AG04449 (cell line): ENCODE data around the gene PAPSS2.

Experiments
- CTCF ChIA-PET: fragments of 350-600 bp; formaldehyde crosslinking; extraction: SDS; loops from one replicate; lab custom pipeline; 2021; ENCODE audit warnings: antibody characterized with exemption; lab: Yijun Ruan, JAX
- POLR2A ChIA-PET: fragments of 400-600, 350-600 bp; formaldehyde crosslinking; extraction: SDS; loops from one replicate; lab custom pipeline; 2020; ENCODE audit warnings: antibody characterized with exemption, inconsistent platforms; lab: Yijun Ruan, JAX
- DNase-seq: peaks from one replicate; pipeline ENCODE4 v3.0.0-alpha.2; 2010; ENCODE audit warnings: low read depth, low spot score
- H3K4me3 ChIP-seq: 2 replicates; pipeline ENCODE4 v1.5.1; 2011; ENCODE audit warnings: low read depth, mild to moderate bottlenecking, control low read depth, low read length
- TF ChIP-seq, protein P1 (sequence below): IDR thresholded peaks from one replicate; pipeline ENCODE4 v1.5.1; 2011; ENCODE audit warnings: mild to moderate bottlenecking, moderate library complexity, low read length, control low read depth, inconsistent platforms; ENCODE audit not compliant: insufficient read depth; ENCODE audit errors: missing control alignments

The PAPSS2 gene

GRCh38 chr10:87626422-87626892, 33.2 kb upstream of the PAPSS2 start:
- DNase-seq = no peak
- TF ChIP-seq, protein P1, sequence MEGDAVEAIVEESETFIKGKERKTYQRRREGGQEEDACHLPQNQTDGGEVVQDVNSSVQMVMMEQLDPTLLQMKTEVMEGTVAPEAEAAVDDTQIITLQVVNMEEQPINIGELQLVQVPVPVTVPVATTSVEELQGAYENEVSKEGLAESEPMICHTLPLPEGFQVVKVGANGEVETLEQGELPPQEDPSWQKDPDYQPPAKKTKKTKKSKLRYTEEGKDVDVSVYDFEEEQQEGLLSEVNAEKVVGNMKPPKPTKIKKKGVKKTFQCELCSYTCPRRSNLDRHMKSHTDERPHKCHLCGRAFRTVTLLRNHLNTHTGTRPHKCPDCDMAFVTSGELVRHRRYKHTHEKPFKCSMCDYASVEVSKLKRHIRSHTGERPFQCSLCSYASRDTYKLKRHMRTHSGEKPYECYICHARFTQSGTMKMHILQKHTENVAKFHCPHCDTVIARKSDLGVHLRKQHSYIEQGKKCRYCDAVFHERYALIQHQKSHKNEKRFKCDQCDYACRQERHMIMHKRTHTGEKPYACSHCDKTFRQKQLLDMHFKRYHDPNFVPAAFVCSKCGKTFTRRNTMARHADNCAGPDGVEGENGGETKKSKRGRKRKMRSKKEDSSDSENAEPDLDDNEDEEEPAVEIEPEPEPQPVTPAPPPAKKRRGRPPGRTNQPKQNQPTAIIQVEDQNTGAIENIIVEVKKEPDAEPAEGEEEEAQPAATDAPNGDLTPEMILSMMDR = no peak
- no peak overlapping the region for H3K4me3 ChIP-seq
- ChIA-PET POLR2A (no interaction called here), CTCF (no interaction called here)

DNA sequence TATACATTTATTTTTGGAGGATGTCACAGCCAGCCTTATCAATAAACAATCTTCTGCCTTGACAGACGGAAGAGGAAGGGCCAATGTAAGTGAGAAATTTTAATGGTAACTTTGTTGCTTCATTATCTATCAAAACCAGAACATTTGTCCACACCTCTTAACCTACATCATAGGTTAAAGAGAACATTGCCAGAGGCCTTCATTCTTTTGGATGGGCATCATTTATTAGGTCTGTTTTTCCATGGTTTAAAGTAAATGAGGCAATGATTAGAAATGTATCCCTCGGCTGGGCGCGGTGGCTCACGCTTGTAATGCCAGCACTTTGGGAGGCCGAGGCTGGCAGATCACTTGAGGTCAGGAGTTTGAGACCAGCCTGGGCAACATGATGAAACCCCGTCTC, 29.5 kb upstream of the PAPSS2 start:
- H3K4me3 ChIP-seq = no peak overlapping the region
- POLR2A ChIA-PET = no interaction called here
- DNase-seq = no peak
- TF ChIP-seq, protein P1 = no peak
- CTCF ChIA-PET = interaction anchor here (1.3 kb wide), 2 partner anchors 7 to 16 kb away, joined by 3 read pairs; no protein-coding TSS in a partner anchor

- TF ChIP-seq, protein P1 = no peak
- POLR2A ChIA-PET = interaction anchor here (0.6 kb wide), 1 partner anchor 29 kb away, joined by 3 read pairs; no protein-coding TSS in a partner anchor
- CTCF ChIA-PET = no interaction called here
- H3K4me3 ChIP-seq = no peak overlapping the region
- DNase-seq = no peak
Observed at GRCh38 chr10:87632454-87632853, 27.2 kb upstream of the PAPSS2 start.

DNA sequence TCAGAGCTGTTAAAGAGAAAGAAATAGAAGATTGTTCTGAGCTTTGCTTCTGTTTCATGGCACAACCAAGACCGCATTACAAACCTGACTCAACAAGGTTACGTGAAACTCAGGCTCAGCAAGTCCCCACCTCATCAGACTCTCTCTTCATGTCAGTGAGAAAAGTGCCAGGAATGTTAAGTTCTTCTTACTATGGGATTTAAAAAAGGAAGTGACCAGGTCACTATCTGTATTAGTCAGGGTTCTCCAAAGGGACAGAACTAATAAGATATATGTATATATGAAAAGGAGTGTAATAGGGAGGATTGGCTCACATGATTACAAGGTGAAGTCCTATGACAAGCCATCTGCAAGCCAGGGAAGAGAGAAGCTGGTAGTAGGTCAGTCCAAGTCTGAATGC, 25.4 kb upstream of the PAPSS2 start:
- H3K4me3 ChIP-seq = no peak overlapping the region
- TF ChIP-seq, protein P1 = no peak
- DNase-seq = no peak
- CTCF ChIA-PET = no interaction called here
- POLR2A ChIA-PET = no interaction called here

DNA sequence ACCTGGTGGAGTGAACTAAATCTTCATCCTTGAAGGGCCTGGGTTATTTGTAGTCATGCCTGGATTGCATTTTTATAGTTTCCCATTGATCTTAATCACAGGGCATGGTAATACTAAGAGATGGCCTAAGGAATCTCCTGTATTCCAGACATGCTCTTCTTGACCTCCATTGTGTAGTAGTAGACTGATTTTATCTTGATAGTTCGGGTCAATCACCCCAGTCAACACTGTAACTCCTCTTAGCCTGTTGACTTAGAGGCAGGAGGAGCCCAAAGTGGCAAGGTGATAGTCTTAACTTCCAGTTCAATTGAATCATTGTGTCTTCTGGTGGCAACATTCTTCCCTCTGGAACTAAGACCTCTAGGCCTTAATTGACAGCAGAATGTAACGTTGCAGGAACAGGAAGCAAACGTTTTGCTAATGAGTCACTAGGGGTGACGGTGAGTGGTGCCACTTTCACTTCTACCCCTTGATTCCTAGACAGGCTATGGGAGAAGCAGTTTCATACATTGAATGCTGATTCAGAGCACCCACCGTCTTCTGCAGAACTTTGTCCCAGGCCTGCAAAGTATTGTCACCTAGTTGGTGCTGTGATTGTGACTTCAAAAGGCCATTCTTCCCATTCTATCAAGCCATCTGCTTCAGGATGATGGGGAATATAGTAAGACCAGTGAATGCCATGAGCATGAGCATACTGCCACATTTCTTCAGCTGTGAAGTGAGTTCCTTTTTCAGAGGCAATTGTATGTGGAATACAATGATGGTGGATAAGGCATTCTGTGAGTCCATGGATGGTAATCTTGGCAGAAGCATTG, 24.0 kb upstream of the PAPSS2 start:
- TF ChIP-seq, protein P1 = no peak
- H3K4me3 ChIP-seq = no peak overlapping the region
- ChIA-PET CTCF (no interaction called here), POLR2A (no interaction called here)
- no peak for DNase-seq

DNA sequence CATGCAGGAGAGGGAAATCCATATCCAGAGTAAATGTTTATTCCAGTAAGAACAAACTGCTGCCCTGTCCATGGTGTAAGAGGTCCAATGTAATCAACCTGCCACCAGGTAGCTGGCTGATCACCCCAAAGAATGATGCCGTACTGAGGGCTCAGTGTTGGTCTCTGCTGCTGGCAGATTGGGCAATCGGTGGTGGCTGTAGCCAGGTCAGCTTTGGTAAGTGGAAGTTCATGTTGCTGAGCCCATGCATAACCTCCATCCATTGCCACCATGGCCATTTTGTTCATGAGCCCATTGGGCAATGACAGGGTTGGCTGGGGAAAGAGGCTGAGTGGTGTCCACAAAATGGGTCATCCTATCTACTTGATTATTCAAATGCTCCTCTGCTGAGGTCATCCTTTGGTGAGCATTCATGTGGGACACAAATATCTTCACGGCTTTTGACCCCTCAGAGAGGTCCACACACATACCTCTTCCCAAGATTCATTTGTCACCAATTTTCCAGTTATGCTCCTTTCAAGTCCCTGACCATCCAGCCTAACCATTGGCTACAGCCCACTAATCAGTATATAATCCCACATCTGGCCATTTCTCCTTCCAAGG, 23.3 kb upstream of the PAPSS2 start:
- CTCF ChIA-PET = no interaction called here
- DNase-seq = no peak
- TF ChIP-seq, protein P1 = no peak
- H3K4me3 ChIP-seq = no peak overlapping the region
- POLR2A ChIA-PET = no interaction called here
